Measurements from ENCODE around the gene RAI2.
"Not testable (repeated sequence)": the region's sequence is repeated elsewhere in the genome, so short reads cannot be mapped to it uniquely, and the experiment has no call there.

RAI2 gene

DNA sequence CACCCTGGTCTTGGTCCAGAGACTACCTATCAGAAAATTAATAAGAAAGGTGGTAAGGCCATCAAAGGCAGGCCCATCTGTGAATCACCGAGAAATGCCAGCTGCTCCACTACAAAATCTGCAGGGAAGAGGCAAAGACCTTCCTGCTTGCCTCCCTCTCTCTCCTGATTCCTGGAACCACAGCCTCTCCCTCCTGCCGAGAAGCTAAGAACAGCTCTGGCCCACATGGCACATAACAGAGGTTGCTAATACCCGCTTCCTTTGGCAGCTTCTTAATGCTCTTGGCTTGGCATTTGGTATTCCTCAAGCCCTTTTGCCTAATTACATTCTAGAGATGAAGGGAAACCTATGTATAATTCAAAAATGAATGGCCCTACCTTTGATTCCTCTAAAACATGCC is 32.9 kb downstream of the RAI2 start:
- DNase-seq = no peak

DNA sequence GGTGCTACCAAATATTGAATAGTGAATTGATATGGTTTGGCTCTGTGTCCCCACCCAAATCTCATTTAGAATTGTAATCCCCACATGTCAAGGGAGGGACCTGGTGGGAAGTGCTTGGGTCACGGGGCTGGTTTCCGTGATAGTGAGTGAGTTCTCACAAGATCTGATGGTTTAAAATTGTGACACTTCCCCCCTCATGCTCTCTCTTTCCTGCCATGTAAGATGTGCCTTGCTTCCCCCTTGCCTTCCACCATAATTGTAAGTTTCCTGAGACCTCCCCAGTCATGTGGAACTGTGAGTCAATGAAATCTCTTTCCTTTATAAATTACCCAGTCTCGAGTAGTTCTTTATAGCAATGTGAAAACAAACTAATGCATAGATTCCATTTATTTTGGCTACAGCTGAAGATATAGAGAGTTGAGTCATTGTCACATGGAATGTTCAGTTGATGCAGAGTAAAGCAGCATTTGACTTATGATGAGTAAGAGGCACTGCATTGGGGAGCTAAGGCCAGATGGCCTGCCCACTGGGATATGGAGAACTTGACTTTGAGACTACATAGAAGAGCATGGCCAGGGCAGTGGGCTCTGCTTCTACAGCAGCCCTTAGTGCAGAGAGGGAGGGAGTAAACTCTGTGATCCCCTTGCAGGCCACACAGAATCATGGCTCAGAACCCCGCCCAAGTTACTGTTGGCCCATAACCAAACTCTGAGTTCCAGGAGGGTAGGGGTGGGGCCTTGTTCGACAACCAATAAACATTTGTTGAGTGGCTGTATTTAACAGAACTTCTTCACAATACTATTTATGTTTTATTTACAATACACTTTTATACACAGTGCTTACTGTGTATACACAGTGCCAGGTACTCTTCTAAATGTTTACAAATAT is 34.2 kb downstream of the RAI2 start:
- DNase-seq = no peak

DNA sequence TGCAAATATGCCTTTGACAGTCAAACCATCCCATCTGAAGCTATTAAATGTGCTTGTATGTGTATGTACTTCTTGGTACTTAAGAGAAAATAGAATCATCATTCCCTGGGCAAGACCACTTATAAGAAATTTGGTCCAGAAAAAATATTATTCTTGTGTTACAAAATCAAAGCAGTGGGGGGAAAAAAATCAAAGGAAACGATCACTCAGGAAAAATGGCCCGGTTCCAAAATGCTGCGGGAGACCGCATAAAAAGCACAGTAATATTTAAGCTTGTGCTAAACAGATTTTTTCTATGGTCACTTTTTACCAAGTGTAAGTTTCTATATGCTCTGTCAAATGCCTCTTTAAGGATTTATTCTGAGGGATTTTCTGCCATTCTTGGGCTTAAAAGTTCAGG is 36.1 kb downstream of the RAI2 start:
- DNase-seq = no peak

DNA sequence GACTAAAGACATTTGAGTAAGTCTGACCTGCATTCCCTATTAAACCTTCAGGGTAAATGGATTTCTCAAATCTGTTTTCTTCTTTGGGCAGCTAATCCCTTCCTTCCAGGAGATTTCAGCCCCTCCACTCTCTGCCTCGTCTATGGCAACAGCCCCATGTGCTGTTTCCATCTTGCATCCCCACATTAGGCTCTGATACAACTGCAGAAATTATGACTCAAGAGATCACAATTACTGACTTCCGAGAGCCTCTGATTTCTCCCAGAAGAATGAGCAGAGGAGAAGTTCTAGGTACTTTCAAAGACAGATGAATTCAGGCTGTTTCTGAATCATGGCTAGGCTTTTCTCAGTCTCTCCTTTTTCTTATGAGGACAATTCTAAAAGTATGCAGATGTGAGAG is 38.7 kb downstream of the RAI2 start:
- DNase-seq = no peak

DNA sequence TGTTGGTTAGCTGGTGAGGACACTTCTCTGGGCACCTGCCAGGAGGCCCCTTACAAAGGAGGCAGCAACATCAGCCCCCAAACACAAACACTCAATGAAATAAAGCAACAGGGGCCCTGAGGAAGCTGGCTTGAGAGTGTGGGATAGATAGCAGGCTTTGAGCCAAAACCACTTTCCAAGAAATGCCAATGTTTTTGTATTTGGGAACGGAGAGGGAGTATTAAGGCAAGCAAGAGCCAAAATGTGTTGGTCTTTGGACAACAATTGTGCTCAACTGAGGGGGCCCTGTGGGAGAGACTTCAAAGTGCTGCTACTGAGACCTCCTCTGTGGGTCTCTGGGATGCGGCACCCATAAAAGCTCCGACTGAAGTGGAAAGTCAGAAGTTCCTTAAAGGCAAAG is 41.0 kb downstream of the RAI2 start:
- no peak for DNase-seq

DNA sequence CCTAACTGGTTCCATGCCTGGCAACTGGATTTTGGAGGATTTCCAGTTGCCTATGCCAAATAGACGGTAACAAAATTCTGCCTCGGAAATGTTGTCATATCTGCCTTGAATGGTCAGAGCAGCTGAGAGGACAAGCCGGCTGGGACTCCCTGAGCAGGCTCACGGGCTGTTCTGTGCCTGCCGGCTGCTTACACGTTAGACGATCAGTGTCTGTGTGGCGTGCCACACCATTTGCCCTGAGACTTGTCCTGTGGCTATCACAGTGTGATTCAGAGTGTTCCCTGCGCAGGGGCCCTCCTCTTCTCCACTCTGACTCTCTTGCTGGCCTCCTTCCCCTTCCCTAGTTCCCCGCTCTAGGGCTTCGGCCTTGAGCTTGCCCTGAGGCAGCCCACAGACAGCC is 42.4 kb downstream of the RAI2 start:
- no peak for DNase-seq

DNA sequence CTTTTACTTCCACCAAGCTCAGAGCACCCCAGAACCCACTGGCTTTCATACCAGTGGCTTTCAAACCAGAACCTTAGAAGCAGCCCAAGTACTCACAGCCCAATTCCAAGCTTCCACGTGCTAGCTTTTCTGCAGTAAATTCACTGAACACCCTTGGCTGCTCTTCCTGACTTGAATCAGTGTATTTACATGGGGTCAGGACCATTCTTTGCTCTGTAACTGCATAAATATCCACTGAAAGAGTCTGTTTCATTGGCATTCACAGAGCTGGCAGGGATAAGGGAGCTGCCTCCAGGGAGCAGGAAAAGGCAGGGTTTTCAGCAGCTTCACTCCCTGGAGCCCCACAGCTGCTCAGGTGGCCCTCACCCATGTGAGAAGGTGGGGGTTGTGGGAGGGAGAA is 43.8 kb downstream of the RAI2 start:
- DNase-seq = no peak

DNA sequence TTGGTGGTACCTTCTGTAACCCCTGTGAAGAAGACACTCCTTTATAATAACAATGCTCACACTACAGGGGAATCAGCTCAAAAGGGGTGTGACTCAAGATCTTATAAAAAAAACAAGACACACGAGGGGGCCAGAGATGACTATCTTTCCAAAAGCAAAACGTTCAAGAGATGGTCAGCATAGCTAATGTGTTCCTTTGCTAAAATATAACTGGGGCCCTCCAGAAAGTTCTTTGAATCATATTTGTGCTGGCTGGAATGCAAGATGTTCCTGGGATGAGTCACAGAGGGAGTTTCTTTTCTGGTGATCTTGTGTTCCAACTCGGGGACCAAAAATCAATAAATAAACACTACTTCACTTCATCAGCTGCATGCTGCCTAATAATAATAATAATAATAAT is 46.5 kb downstream of the RAI2 start:
- DNase-seq = no peak

DNA sequence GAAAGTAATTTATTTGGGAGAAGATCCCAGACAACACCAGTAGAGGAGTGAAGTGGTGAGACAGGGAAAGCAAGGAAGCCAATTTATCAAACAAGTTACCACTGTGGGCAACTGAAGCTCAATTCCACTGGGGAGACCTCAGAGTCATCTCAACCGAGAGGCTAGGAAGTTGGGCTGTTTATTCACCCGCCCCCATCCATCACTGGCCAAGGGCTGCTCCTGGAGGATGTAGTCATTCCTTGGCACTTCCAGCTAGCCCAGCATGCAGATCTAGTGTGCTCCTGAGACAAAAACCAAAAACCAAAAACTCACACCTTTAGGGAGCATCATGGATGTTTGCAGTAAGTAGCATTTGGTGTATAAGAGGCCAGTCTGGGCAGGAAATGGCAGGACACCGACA is 47.0 kb downstream of the RAI2 start:
- DNase-seq = no peak

DNA sequence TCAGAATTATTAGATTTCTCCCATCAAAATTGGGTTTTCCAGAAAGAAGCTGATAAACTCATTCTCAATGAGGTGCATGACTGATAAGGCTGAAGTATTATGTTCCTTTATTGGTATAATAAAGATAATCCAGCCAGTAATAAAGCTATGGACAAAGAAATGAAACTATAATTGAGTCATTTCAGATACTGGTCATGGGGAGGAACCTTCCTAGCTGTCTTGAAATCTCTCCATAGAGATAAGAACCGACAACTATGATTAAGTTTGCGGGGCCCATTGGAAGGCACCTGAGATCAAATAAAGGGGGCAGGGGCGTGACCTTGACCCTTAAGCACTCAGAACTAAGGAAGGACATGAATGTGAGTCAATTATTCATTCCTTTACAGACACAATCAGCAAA is 47.8 kb downstream of the RAI2 start:
- DNase-seq = no peak

DNA sequence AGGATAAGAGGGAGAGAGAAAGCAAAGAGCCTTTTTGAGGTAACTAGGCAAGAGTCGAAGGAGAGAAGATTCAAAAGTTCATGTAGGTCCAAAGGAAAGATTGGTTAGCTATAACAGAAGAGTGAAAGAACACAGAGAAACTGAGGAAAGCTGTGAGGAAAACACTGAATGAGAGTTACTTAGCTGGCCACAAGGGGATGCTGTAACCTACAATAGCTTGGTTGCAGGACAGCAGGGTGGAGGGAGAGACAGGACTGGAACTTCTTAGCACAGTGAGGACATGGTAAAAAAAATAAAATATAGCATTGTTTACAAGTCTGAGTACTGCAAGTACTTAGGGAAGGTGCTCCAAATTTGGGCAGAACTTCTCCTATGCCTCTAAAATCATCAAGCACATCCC is 48.3 kb downstream of the RAI2 start:
- DNase-seq = no peak

DNA sequence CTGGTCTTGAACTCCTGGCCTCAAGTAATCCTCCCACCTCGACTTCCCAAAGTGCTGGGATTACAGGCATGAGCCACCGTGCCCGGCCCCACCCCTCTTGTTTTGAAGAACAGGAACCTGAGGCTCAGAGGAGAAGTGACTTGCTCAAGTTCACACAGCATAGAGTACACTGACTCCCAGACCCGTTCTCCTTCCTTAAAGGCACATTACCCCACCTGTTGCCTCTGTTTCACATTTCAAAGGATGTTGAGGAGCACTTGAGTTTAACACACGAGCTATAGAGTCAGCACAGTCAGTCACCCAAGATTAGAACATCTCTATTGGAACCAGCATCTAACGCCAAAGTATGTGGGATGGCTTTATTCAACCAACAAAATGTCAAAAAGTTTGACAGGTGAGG is 51.1 kb downstream of the RAI2 start:
- no peak for DNase-seq

DNA sequence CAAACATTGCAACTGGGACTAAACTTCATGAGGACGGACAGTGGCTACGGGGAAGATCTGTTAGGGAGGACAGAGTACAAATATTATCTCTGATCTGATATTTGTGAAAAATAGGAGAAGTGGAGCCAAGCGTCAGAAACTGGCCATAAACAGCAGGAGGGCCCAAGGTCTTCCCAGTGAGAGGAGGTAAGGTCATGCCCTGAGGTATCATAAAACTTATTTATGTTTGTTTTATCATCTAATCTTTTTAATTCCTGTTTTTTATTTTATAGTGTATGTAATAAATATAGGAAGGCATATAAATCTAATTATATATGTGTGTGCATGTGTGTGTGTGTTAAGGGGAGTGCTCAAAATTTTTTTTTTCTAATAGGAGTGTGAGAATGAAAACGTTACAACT is 51.8 kb downstream of the RAI2 start:
- no peak for DNase-seq

DNA sequence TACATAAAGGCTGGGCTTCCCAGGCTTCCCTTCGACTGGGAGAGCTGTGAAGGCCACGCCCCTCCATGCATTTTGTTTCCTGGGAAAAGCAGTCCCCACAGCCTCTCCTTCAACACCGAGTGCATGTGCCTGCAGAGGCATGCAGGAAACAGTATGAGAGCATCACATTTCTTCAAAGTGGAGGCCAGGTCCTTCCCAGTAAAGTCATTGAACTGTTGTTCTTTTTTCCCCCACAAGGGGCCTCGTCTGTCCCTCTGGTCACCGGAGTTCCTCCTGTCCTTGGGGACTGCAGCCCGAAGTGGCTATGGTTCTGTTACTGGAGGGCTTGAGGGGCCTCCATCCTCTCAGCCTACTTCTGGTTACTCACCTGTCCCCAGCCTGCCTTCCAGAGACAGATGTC is 56.0 kb downstream of the RAI2 start:
- no peak for DNase-seq

DNA sequence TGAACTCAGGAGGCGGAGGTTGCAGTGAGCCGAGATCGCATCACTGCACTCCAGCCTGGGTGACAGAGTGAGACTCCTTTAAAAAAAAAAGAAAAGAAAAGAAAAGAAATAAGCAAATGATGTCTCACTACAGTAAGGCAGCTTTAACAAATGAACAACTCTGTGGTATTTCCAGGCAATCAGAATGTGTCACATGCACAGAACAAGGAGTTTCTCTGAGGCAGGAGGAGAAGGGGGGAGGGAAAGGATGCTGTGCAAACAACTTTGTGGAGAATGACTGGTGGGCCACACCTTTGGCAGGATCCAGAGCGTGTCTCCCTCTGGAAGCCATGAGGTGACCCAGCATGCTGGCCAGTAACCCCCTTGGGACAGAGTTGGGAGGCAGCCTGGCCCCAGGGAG is 57.6 kb downstream of the RAI2 start:
- no peak for DNase-seq

DNA sequence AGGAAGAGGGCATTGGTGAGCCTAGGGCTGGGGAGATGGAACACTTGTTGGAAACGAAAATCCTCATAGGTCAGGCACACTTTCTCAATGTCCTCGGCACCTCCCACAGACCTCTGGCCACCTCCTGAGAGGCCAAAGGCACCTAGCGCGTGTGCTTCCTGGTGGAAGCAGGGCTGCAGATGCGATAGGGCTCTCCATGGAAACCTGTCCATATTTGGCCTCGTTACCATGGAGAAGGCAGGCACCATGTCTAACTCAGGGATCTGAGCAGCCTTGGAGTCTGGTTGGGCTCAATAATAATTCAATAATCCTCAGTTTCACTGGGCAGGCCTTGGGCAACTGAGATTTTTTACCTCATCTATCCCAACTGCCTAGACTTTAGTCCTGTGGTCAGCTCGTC is 58.3 kb downstream of the RAI2 start:
- DNase-seq = no peak

DNA sequence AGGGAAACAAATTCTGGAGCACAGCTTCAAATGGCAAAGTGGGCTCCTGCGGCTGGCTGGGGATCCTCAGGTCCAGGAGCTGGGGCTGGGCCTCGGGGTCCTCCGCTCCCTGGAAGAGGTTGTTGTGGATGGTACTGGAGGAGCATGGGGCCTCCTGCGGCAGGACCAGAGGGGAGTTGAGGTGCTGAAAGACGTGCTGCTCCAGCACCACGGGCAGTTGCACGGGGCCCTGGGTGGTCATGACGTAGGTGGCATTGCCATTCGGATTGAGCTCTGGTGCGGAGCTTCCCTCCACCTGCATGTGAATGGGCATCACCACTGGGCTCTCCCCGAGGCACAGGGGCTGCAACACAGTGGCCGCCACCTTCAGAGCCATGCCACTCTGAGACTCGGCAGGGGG is 59.7 kb downstream of the RAI2 start:
- DNase-seq = no peak

DNA sequence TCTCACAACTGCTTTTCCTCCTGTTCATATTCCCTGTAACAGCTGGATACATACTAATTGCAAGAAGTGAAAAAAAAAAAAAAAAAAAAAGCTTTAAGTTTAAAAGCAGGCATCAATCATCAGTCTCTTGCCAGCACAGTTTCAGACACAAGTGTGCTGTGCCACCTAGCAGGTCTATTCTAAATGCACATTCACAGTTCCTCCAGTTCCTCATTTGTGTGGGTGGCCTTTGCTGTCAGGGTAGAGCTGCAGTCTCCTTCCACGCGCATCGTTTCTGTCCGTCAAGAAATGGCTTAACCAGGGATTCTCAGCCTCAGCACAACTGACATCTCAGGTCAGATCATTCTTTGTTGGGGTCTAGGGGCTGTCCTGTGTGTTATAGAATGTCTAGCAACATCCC is 62.2 kb downstream of the RAI2 start:
- no peak for DNase-seq

DNA sequence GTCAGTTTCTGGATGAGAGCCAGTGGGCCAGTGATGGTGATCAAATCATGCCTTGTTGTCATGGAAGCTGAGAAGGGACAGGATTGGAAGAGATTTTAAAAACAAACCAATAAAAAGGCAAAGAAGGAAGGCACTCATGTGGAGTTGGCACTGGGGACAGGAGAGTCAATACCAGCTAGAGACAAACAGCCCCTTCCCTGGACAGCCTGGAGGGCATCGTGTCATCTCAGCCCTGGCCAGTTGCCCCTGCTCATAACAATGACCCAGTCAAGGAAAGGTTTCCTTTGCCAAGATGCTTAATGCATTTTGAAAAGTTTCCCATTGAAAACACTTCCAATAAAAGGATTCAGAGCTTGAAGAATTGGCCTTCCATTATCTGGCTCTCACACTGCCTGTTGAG is 68.3 kb downstream of the RAI2 start:
- DNase-seq = peak; percentile 75

DNA sequence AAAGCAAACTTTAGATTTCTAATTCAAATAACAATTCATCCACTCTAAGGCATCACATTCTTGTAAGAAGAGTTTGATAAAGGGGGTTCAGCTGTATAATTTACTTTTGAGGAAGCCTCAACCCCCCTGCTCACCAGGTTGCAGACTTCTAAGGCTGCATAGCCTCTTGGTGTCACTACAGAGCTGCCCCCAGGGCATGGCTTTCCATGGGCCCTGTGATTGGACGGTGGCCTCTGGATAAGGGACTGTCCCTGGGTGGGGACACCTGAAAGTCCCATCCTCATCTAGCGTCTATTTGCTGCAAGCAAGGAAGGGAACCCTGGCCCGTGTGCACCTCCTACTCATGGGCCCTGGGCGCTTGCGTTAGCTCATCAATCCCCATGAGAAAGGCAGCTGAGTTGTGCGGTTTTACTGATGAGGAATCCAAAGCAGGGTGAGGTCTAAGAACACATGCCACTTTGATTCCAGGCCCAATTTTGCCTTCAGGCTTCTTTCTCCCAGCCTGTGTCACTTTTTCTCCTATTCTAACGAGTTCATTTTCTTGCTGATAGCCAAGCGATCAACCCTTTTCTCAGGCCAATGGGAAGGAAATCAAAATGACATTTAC is 72.0 kb downstream of the RAI2 start:
- DNase-seq = no peak

DNA sequence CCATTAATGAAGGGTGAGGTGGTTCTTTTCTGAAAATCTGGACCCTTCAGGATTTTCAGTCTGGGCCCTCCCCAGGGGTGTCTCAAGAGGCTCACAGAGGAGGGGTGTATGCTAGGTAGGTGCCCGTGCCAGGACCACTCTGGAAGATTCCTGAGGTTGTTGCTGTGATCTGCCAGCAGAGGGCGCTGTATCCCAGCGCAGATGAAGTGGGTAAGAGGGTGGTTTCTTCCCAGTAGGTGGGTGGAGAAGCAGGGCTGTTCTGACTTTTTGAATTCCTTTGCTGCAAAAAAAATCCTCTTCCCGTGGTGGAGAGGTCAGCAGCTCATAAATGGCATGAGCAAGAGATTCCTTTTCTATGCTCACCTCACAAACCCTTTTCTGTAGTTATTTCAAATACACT is 72.7 kb downstream of the RAI2 start:
- no peak for DNase-seq

DNA sequence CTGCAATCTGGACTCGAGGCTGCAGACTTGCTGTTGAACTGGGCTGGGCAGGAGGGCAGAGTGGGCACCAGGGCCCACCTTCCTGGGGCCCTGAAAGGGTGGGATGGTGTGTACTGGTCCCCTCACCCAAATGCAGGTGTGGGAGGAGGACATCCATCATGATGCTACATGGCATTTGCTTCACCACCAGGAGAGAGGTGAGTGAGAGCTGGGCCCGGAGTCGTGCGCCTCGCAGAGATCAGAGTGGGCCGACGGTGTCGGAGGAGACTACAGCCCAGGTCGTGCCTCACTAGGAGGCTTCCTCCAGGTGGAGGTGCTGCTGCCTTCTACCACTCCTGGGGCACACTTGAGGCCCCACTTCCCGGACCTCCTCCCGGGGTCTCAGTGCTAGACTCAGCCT is 73.5 kb downstream of the RAI2 start:
- DNase-seq = no peak

DNA sequence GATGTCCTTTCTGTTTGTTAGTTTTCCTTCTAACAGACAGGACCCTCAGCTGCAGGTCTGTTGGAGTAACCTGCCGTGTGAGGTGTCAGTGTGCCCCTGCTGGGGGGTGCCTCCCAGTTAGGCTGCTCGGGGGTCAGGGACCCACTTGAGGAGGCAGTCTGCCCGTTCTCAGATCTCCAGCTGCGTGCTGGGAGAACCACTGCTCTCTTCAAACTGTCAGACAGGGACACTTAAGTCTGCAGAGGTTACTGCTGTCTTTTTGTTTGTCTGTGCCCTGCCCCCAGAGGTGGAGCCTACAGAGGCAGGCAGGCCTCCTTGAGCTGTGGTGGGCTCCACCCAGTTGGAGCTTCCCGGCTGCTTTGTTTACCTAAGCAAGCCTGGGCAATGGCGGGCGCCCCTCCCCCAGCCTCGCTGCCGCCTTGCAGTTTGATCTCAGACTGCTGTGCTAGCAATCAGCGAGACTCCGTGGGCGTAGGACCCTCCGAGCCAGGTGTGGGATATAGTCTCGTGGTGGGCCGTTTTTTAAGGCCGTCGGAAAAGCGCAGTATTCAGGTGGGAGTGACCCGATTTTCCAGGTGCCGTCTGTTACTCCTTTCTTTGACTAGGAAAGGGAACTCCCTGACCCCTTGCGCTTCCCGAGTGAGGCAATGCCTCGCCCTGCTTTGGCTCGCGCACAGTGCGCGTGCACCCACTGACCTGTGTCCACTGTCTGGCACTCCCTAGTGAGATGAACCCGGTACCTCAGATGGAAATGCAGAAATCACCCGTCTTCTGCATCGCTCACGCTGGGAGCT is 74.3 kb downstream of the RAI2 start:
- not testable (repeated sequence) for DNase-seq

DNA sequence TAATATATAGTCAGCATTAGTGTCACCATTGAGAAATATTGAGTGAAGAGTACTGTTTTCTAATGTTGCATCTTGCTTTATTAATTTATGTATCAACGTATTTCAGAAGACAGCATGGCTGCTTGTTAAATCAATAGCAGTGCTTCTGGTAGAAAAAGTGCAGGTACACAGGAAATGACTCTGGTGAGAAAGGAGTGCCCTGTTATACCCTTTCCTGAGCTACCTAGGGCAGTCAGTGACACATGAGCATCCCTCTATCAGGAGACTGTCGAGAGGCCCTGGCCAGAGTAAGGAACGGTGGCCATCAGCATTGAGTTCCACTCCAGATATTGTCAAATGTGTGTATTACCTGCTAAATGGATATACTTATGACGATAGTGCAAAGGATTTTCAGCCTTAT is 81.7 kb downstream of the RAI2 start:
- no peak for DNase-seq

All from stimulated activated naive CD4-positive, alpha-beta T cell treated with Interleukin-2 at 50 U/mL for 16 hours (primary cell).